ENCODE data around the gene ANO4. TPM values are rescaled to one million over a fixed set of nuclear protein-coding genes. Genes with fewer than 3 reads are reported as not detected.

The ANO4 gene
- total and polyA plus RNA-seq, 7 donors = 0.03 to 0.11 (median 0.03) TPM; not detected in 4

GRCh38 chr12:100827901-100828520 is 33.4 kb downstream of the ANO4 start:
- 49 to 51% (median 50%) methylated on average over 4 of the region's 4 CpGs for WGBS, 3 donors
- no peak overlapping the region for H3K27ac ChIP-seq
- intact Hi-C loops (cut with DNase I) = no loop called here

GRCh38 chr12:100830003-100830795 is 35.6 kb downstream of the ANO4 start:
- no peaks in the 10 kb centered on the region for H3K36me3 ChIP-seq (ENCODE audit: insufficient read depth in 1 of 2, low read depth in 1 of 2)
- H3K27ac ChIP-seq = no peak overlapping the region
- TF ChIP-seq CTCF (IDR thresholded peaks at IDR 0.05) = no peak
- H3K27me3 ChIP-seq (ENCODE audit: insufficient read depth in 3 of 3, low read length in 2 of 3) = no peaks in the 10 kb centered on the region
- DNase-seq (no peak), ATAC-seq (no peak)
- no peak overlapping the region for H3K4me3 ChIP-seq
- intact Hi-C loops (cut with DNase I) = no loop called here
- H3K4me1 ChIP-seq = no peaks in the 10 kb centered on the region
- no peaks in the 10 kb centered on the region for H3K9me3 ChIP-seq
- 77 to 89% (median 84%) methylated on average over 6 of the region's 6 CpGs for WGBS, 3 donors

More at GRCh38 chr12:100827901-100828520, 33.4 kb downstream of the ANO4 start:
- DNase-seq (no peak), ATAC-seq (no peak)
- Histone ChIP-seq H3K4me3 (no peak overlapping the region), H3K27me3 (ENCODE audit: insufficient read depth in 3 of 3, low read length in 2 of 3) (no peaks in the 10 kb centered on the region), H3K9me3 (no peaks in the 10 kb centered on the region), H3K36me3 (ENCODE audit: insufficient read depth in 1 of 2, low read depth in 1 of 2) (no peaks in the 10 kb centered on the region), H3K4me1 (no peaks in the 10 kb centered on the region)
- TF ChIP-seq CTCF (IDR thresholded peaks at IDR 0.05) = no peak

GRCh38 chr12:100833282-100833681 is 38.7 kb downstream of the ANO4 start:
- no peaks in the 10 kb centered on the region for H3K9me3 ChIP-seq
- DNase-seq (no peak), ATAC-seq (no peak)
- H3K27ac ChIP-seq = no peak overlapping the region
- TF ChIP-seq CTCF (IDR thresholded peaks at IDR 0.05) = no peak
- intact Hi-C loops (cut with DNase I) = no loop called here
- H3K27me3 ChIP-seq (ENCODE audit: insufficient read depth in 3 of 3, low read length in 2 of 3) = no peaks in the 10 kb centered on the region
- no peak overlapping the region for H3K4me3 ChIP-seq
- H3K36me3 ChIP-seq (ENCODE audit: insufficient read depth in 1 of 2, low read depth in 1 of 2) = no peaks in the 10 kb centered on the region
- no peaks in the 10 kb centered on the region for H3K4me1 ChIP-seq

GRCh38 chr12:100840748-100841147 is 46.2 kb downstream of the ANO4 start:
- DNase-seq (no peak), ATAC-seq (no peak)
- Histone ChIP-seq H3K36me3 (ENCODE audit: insufficient read depth in 1 of 2, low read depth in 1 of 2) (no peaks in the 10 kb centered on the region), H3K27me3 (ENCODE audit: insufficient read depth in 3 of 3, low read length in 2 of 3) (no peaks in the 10 kb centered on the region), H3K9me3 (no peaks in the 10 kb centered on the region), H3K27ac (no peak overlapping the region), H3K4me3 (no peak overlapping the region), H3K4me1 (no peaks in the 10 kb centered on the region)
- TF ChIP-seq CTCF (IDR thresholded peaks at IDR 0.05) = no peak
- intact Hi-C loops (cut with DNase I) = no loop called here
- 41 to 74% (median 53%) methylated on average over 1 of the region's 1 CpG for WGBS, 3 donors
